Mononuclear cell (primary cell): Measurements from ENCODE around the gene FCRL3. TPM values are rescaled to one million over a fixed set of nuclear protein-coding genes. Genes with fewer than 3 reads are reported as not detected.
"Not testable (repeated sequence)": the region's sequence is repeated elsewhere in the genome, so short reads cannot be mapped to it uniquely, and the experiment has no call there.

Experiments
- H3K27me3 ChIP-seq: 2 replicates; pipeline ENCODE4 v1.6.0; 2011; ENCODE audit warnings: low read length, control low read depth; ENCODE audit not compliant: insufficient read depth
- H3K4me1 ChIP-seq: 2 replicates; pipeline ENCODE4 v1.5.1; 2011; ENCODE audit warnings: mild to moderate bottlenecking, low read length, control low read depth; ENCODE audit not compliant: insufficient read depth
- H3K4me3 ChIP-seq: 2 replicates; pipeline ENCODE4 v1.5.1; 2011; ENCODE audit warnings: mild to moderate bottlenecking, low read length, moderate library complexity
- H3K9me3 ChIP-seq: 2 replicates; pipeline ENCODE4 v1.5.1; 2011; ENCODE audit warnings: low read depth, mild to moderate bottlenecking, control low read depth, low read length
- total RNA-seq: library from RNA; depleted of rRNA; stranded (reverse); fragments of >200 nt; gene quantifications from one replicate; pipeline ENCODE4 v1.2.3, GENCODE V29; 2012

Gene FCRL3
- total RNA-seq, result 8.8 TPM

GRCh38 chr1:157700732-157701131 is at the start of gene FCRL3:
Gene FCRL3, minus strand, starts transcription at chr1:157700769. Its CDS starts 280 bp downstream, at chr1:157700489.
- Histone ChIP-seq H3K4me1 (peaks cover 37% of the 10 kb centered on the region), H3K9me3 (no peaks in the 10 kb centered on the region), H3K27me3 (no peaks in the 10 kb centered on the region), H3K4me3 (peak within 1 kb of the TSS; percentile 18)

- no peaks in the 10 kb centered on the region for H3K4me1 ChIP-seq
- no peak overlapping the region for H3K4me3 ChIP-seq
- H3K27me3 ChIP-seq, result no peaks in the 10 kb centered on the region
- no peaks in the 10 kb centered on the region for H3K9me3 ChIP-seq
These were observed 47.8 kb upstream of the FCRL3 start for GRCh38 chr1:157748262-157748817.

- H3K9me3 ChIP-seq, result no peaks in the 10 kb centered on the region
- H3K4me3 ChIP-seq, result no peak overlapping the region
- peaks cover 9% of the 10 kb centered on the region for H3K4me1 ChIP-seq
- H3K27me3 ChIP-seq, result no peaks in the 10 kb centered on the region
These were observed 38.8 kb upstream of the FCRL3 start for GRCh38 chr1:157739229-157739901.

GRCh38 chr1:157735991-157736390 is 35.4 kb upstream of the FCRL3 start:
- H3K4me3 ChIP-seq, H3K27me3 ChIP-seq, H3K9me3 ChIP-seq: not testable (repeated sequence)
- peaks cover 14% of the 10 kb centered on the region for H3K4me1 ChIP-seq

GRCh38 chr1:157734321-157734720 is 33.8 kb upstream of the FCRL3 start:
- H3K27me3 ChIP-seq, result no peaks in the 10 kb centered on the region
- H3K9me3 ChIP-seq, result no peaks in the 10 kb centered on the region
- H3K4me3 ChIP-seq, result no peak overlapping the region
- peaks cover 11% of the 10 kb centered on the region for H3K4me1 ChIP-seq

GRCh38 chr1:157732755-157733154 is 32.2 kb upstream of the FCRL3 start:
- Histone ChIP-seq H3K4me3 (no peak overlapping the region), H3K9me3 (no peaks in the 10 kb centered on the region), H3K27me3 (no peaks in the 10 kb centered on the region), H3K4me1 (peaks cover 11% of the 10 kb centered on the region)

- Histone ChIP-seq H3K27me3 (no peaks in the 10 kb centered on the region), H3K4me3 (no peak overlapping the region), H3K9me3 (no peaks in the 10 kb centered on the region), H3K4me1 (peaks cover 37% of the 10 kb centered on the region)
These were observed 24.6 kb upstream of the FCRL3 start for GRCh38 chr1:157725221-157725577.

- H3K4me3 ChIP-seq, result no peak overlapping the region
- H3K9me3 ChIP-seq, result no peaks in the 10 kb centered on the region
- peaks cover 37% of the 10 kb centered on the region for H3K4me1 ChIP-seq
- no peaks in the 10 kb centered on the region for H3K27me3 ChIP-seq
These were observed 24.1 kb upstream of the FCRL3 start for GRCh38 chr1:157724537-157725220.

- no peaks in the 10 kb centered on the region for H3K27me3 ChIP-seq
- no peaks in the 10 kb centered on the region for H3K9me3 ChIP-seq
- H3K4me1 ChIP-seq, result peaks cover 37% of the 10 kb centered on the region
- no peak overlapping the region for H3K4me3 ChIP-seq
These were observed 22.6 kb upstream of the FCRL3 start for GRCh38 chr1:157723157-157723556.

- Histone ChIP-seq H3K9me3 (no peaks in the 10 kb centered on the region), H3K27me3 (no peaks in the 10 kb centered on the region), H3K4me1 (peaks cover 35% of the 10 kb centered on the region), H3K4me3 (no peak overlapping the region)
These were observed 21.4 kb upstream of the FCRL3 start for GRCh38 chr1:157721985-157722384.

GRCh38 chr1:157715736-157716135 is 15.2 kb upstream of the FCRL3 start:
- Histone ChIP-seq H3K27me3 (no peaks in the 10 kb centered on the region), H3K9me3 (no peaks in the 10 kb centered on the region), H3K4me1 (no peaks in the 10 kb centered on the region), H3K4me3 (no peak overlapping the region)

GRCh38 chr1:157711802-157712201 is 11.2 kb upstream of the FCRL3 start:
- Histone ChIP-seq H3K4me1 (peaks cover 7% of the 10 kb centered on the region), H3K9me3 (no peaks in the 10 kb centered on the region), H3K27me3 (no peaks in the 10 kb centered on the region), H3K4me3 (no peak overlapping the region)

- Histone ChIP-seq H3K4me3 (no peak overlapping the region), H3K4me1 (peaks cover 21% of the 10 kb centered on the region), H3K9me3 (no peaks in the 10 kb centered on the region), H3K27me3 (no peaks in the 10 kb centered on the region)
These were observed 4.3 kb upstream of the FCRL3 start for GRCh38 chr1:157704878-157705277.

GRCh38 chr1:157703981-157704380 is 3.4 kb upstream of the FCRL3 start:
- Histone ChIP-seq H3K9me3 (no peaks in the 10 kb centered on the region), H3K27me3 (no peaks in the 10 kb centered on the region), H3K4me1 (peaks cover 16% of the 10 kb centered on the region), H3K4me3 (no peak overlapping the region)

- H3K27me3 ChIP-seq, result no peaks in the 10 kb centered on the region
- peaks cover 30% of the 10 kb centered on the region for H3K4me1 ChIP-seq
- H3K4me3 ChIP-seq, result no peak overlapping the region
- H3K9me3 ChIP-seq, result no peaks in the 10 kb centered on the region
These were observed 1.8 kb upstream of the FCRL3 start for GRCh38 chr1:157702308-157702825.
